Measurements from ENCODE around the gene CRACR2B.
A peak's percentile ranks its signal among the peaks of the same experiment; 100 is the strongest.

CRACR2B gene

GRCh38 chr11:794766-795633 is 32.7 kb upstream of the CRACR2B start:
- DNase-seq (ENCODE audit: low read depth, low spot score) = no peak

GRCh38 chr11:795634-796564 is 31.8 kb upstream of the CRACR2B start:
- no peak for DNase-seq (ENCODE audit: low read depth, low spot score)

- no peak for DNase-seq (ENCODE audit: low read depth, low spot score)
These were observed 31.0 kb upstream of the CRACR2B start for GRCh38 chr11:796565-797295.

- peak; percentile 84 for DNase-seq (ENCODE audit: low read depth, low spot score)
These were observed 30.2 kb upstream of the CRACR2B start for GRCh38 chr11:797296-798092.

DNA sequence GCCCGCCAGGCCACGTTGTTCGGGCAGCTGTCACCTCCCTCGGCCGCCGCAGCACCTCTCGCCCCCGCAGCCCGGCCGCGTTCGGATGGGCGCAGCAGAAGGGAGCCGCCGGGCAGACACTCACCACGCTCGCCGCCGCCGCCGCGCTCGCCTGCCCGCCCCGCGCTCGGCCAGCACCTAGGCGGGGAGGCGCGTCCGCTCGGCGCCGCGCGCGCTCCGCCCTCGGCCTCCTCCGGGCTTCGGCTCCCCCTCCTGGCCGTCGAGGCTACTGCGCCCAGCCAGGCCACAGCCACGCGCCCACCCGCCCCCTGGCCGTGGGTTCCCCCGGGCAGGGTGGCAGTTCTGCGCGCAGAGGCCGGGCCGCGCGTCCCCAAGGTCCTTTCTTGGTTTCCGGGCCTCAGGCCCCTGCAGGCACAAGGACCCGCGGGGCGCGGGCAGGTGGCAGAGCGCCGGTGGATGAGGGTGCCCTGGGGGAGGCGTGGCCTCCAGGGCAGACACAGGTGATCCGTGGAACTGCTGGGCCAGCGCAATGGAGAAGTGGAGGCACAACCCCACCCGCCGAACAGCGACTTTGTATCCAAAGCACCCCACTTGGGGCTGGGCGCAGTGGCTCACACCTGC is 29.5 kb upstream of the CRACR2B start, which contains the start of gene SLC25A22:
Gene SLC25A22 (minus strand): TSS at position 189 of the 621 bp plus-strand sequence. CDS start 3,275 bp downstream, outside the sequence.
- no peak for DNase-seq (ENCODE audit: low read depth, low spot score)

DNA sequence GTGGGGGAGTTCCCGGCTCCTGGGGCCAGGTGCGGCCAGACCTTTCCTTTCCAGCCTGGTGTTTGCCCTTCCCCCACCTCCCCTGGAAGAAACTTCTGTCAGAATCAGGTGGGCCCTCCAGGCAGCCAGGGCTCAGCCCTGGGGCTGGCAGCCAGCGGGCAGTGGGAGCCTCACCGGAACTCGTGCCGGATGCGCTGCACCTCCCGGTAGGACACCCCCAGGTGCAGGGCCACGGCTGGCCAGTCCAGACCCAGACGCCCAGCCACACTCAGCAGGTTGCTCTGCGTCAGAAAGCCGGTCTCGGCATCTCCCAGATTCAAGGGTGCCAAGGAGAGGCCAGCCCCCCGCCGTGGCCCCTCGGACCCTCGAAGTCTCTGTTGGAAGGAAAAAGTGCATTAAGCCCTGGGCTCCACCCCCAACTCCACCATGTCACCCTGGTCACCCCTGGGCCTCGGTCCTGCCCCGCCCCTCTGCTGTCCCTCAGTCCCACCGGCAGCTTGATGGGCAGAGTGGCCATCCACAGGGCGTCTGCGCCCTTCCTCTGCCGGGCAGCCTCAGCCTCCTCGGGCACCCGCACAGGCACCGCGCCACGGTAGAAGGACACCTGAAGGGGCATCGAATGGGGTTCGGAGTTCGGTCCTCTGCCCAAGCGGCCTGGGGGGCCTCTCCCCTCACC is 27.9 kb upstream of the CRACR2B start:
- no peak for DNase-seq (ENCODE audit: low read depth, low spot score)

GRCh38 chr11:800473-800872 is 27.2 kb upstream of the CRACR2B start:
- DNase-seq (ENCODE audit: low read depth, low spot score) = no peak

- DNase-seq (ENCODE audit: low read depth, low spot score) = no peak
These were observed 26.5 kb upstream of the CRACR2B start for GRCh38 chr11:801097-801780.

GRCh38 chr11:802018-802617 is 25.6 kb upstream of the CRACR2B start:
- no peak for DNase-seq (ENCODE audit: low read depth, low spot score)

- no peak for DNase-seq (ENCODE audit: low read depth, low spot score)
These were observed 24.8 kb upstream of the CRACR2B start for GRCh38 chr11:802693-803466.

- DNase-seq (ENCODE audit: low read depth, low spot score) = no peak
These were observed 24.3 kb upstream of the CRACR2B start for GRCh38 chr11:803467-803742.

DNA sequence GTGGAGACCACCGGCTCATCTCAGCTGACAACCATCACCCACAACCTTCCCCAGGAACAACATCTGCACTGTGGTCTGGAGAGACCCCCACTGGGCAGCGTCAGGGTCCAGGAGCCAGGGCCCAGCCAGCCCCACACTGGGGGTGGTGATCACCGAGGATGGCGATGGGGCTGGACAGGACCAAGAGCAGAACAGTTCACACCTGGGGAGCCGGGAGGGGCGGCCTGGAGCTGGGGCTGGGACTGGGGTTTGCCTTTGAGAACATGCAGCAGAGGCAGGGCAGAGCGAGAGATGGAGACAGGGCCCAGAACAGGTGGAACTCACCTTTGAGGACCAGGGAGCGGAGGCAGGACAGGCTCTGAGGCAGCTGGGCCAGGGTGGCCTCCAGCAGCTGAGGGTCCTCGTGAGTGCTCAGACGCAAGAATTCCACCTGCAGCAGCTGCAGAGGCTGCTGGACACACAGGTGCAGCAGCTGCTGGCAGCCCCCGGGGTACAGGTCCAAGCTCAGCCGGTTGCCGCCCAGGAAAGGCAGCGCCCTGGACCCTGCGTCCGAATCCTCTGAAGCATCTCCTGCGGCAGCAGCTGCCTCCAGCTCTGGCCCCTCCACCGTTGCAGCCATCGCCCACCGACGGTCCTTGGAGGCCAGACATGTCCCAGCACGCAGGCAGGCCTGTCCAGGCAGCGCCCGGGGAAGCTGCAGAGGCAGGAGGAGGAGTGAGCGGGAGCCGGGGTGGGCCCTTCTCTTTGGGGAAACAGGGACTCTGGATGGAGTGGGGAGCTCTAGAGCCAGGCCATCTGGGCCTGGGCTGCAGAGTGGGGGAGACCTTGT is 23.7 kb upstream of the CRACR2B start:
- DNase-seq (ENCODE audit: low read depth, low spot score) = no peak

GRCh38 chr11:804599-804964 is 23.1 kb upstream of the CRACR2B start:
- no peak for DNase-seq (ENCODE audit: low read depth, low spot score)

- DNase-seq (ENCODE audit: low read depth, low spot score) = no peak
These were observed 19.1 kb upstream of the CRACR2B start for GRCh38 chr11:808427-809286.

DNA sequence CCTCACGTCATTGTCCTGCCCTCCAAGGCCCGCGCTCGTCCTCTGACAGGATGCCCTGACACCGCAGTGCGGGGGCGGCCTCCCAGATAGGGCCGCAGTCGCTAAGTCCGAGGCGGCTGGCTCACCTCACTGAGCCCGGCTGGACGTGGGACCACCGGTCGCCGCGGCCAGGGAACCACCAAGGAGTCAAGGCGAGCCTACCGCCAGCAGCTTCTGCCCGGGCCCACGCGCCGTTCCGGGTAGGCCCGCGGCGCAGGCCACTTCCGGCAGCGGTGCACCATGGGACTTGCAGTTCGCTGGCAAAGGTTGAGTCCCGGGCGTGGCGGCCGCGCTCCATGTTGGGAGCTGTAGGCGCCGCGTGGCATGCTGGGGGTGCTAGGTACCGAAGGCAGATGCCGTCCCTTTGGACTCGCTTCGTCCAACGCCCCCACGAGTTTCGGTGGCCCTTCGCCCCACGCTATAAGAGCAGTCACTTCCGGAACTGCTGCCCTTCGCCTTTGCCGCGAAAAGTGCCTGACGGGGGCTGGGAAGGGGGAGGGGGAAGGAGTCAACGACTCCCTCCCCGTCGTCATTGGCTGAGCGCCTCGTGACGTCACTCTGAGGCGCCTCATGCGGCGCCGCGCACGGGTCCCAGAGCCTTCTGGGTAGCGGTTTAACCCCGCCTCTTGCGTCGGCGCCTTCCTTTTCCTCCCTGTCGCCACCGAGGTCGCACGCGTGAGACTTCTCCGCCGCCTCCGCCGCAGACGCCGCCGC is 18.3 kb upstream of the CRACR2B start, which contains the start of gene RPLP2:
Gene RPLP2 (plus strand): TSS at position 681 of the 753 bp plus-strand sequence. CDS start 268 bp downstream, outside the sequence.
- DNase-seq (ENCODE audit: low read depth, low spot score) = peak; percentile 92

Measured in brain pericyte (primary cell).